HG03045 (cell line): ENCODE measurements around the gene FKBP15.

Experiments used
- ATAC-seq: cut with Tn5 transposase; IDR thresholded peaks from one replicate; pipeline ENCODE4 v1.9.1; 2021; ENCODE audit warnings: mild to moderate bottlenecking, moderate library complexity; ENCODE audit not compliant: unreplicated experiment

Gene FKBP15

GRCh38 chr9:113185271-113185670 lies 35.8 kb downstream of the FKBP15 start:
- no peak for ATAC-seq

GRCh38 chr9:113184539-113184938 lies 36.5 kb downstream of the FKBP15 start:
- no peak for ATAC-seq

DNA sequence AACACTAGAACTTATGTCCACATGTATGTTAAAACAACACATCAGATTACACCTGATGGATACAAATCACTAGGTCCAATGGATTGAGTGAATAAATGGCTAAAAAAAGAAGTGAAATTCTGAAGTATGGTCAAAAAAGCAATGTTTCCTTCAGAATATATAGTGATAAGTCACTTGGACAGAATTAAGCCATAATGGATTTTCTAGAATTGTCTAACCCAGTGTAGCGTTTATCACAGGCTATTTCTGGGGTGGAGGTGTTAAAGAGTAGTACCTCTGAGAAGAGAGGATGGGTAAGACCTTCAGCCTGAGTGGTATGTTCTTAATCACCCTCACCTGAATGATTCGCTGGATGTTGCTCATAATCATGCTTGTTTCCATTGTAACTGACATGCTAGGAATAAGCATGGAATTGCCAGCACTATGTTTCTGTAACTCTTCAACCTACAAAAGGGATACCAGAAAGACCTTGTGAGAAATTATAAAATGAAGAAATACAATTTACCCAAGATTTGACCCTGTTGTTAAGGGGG lies 37.1 kb downstream of the FKBP15 start:
- no peak for ATAC-seq

- no peak for ATAC-seq
Observed at GRCh38 chr9:113181165-113181564, 39.9 kb downstream of the FKBP15 start.

- peak; percentile 71 for ATAC-seq
Observed at GRCh38 chr9:113179839-113180238, 41.2 kb downstream of the FKBP15 start.

GRCh38 chr9:113178087-113178486 lies 43.0 kb downstream of the FKBP15 start:
- ATAC-seq, result no peak

- ATAC-seq, result no peak
Observed at GRCh38 chr9:113177251-113177650, 43.8 kb downstream of the FKBP15 start.

GRCh38 chr9:113176803-113177202 lies 44.3 kb downstream of the FKBP15 start:
- ATAC-seq, result no peak

DNA sequence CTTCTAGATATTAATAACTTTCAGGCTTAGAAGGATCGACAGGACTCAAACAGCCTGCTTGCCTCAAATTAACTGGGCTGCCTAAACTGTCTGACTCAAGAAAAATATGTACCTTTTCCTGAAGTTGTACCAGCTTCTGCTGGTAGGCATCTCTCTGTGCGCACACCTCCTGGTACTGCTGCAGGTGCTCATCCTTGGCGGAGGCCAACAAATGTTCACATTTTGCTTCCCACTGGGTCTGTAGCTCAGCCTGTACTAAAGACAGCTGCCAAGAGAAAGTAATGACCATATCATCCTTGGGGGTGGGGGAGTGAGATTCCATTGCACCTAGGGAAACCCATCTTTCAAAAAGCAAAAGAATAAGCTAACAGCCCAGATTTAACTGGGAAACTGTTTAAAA lies 47.7 kb downstream of the FKBP15 start:
- ATAC-seq, result no peak

DNA sequence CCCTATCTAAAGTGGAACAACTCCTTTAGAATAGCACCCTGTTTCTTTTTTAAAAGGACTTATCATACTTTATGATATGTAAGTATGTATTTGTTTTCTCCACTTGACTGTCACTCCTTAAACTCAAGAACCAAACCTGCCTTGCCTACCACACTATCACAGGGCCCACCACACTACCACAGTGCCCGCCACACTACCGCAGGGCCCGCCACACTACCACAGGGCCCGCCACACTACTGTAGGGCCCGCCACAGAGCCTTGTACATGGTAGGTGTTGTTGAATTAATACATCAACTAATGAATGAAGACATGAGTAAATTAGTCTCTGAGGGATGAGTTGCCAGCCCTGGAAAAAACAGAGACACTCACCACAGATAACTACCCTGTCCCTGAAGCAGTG lies 52.3 kb downstream of the FKBP15 start:
- ATAC-seq, result no peak

- no peak for ATAC-seq
Observed at GRCh38 chr9:113166039-113166438, 55.0 kb downstream of the FKBP15 start.

GRCh38 chr9:113164536-113165300 lies 56.4 kb downstream of the FKBP15 start:
- ATAC-seq, result no peak

GRCh38 chr9:113163001-113163400 lies 58.1 kb downstream of the FKBP15 start:
- ATAC-seq, result no peak

DNA sequence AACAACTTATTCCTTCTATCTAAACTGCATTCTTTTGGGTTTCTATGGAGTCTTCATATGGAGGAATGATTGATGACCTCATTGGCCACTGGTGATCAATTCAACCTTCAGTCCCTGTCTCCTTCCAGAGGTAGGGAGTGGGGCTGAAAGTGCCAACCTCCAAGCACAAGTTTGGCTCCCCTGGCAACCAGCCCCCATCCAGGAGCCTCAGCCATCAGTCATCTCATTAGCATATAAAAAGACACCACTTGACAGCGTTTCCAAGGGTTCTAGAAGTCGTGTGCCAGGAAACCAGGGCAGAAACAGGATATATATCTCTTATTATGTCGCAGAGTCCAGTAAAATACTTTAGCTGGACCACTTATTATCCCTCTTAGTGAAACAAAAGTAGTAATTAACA lies 60.5 kb downstream of the FKBP15 start:
- no peak for ATAC-seq

- ATAC-seq, result no peak
Observed at GRCh38 chr9:113158446-113158845, 62.6 kb downstream of the FKBP15 start.

- no peak for ATAC-seq
Observed at GRCh38 chr9:113156880-113157279, 64.2 kb downstream of the FKBP15 start.

DNA sequence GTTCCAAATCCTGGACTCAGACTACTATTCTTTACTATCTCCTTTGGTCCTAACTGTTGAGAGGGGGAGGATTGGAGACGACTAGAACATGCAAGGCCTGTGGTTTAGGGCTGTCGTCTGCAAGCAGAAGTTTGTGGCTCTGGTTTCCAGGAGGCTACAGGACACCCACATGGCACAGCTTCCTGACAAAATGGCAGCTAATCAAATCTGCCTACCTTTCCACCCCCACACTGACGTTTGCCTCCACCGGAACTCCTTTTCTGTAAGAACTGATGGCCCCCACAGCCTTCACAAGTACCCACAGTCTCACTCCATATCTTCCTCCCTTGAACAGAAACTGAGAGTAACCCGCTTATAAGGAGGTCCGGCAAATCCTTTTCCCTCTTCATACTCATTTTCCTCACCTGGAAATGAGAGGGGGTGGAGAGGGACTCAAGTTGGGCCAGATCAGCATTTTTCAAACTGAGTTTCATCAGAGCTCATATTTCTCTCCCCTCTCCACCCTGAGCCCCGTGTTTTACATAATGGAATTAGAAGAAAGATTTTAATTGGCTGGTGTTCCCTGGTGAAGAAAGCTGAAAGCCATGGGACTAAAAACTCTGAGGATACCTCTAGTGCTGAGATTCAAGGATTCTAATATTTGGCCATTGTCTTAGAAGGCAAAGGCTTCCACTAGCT lies 65.0 kb downstream of the FKBP15 start:
- no peak for ATAC-seq

GRCh38 chr9:113154946-113155345 lies 66.1 kb downstream of the FKBP15 start:
- ATAC-seq, result no peak

GRCh38 chr9:113154471-113154870 lies 66.6 kb downstream of the FKBP15 start:
- ATAC-seq, result no peak

DNA sequence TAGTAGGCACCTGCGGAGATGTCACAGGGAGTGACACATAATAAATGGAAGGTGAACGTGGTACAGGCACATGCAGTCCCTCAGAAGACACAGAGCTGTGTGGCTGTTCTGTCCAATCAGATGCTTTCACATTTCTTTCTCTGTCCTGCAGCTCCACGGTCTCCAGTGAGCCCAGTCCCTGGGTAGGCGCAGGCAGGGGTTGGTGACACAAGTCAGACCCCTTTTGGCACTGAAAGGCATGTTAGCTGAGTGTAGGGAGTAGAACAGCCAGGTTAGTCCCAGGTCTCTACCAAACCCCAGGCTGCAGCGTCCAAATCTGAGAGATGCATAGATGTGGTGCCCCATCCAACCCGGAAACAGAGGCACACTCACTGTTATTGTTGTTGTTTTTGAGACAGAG lies 67.5 kb downstream of the FKBP15 start:
- ATAC-seq, result no peak

GRCh38 chr9:113152699-113153098 lies 68.4 kb downstream of the FKBP15 start:
- no peak for ATAC-seq
